H9 (cell line): ENCODE results near the gene SYT9. TPM values are rescaled to one million over a fixed set of nuclear protein-coding genes. Genes with fewer than 3 reads are reported as not detected.

ENCODE experiments used
- DNase-seq: peaks from one replicate; pipeline ENCODE4 v3.0.0-alpha.2; 2017
- H2AFZ ChIP-seq: one replicate; pipeline ENCODE4 v1.6.1; 2013; ENCODE audit warnings: mild to moderate bottlenecking, low read length, control low read depth, moderate library complexity
- H2AK5ac ChIP-seq: 2 replicates; pipeline ENCODE4 v1.6.1; 2013; ENCODE audit warnings: low read length, control low read depth, mixed read lengths; ENCODE audit not compliant: insufficient read length
- H2BK120ac ChIP-seq: one replicate; pipeline ENCODE4 v1.6.1; 2013; ENCODE audit warnings: low read depth, mild to moderate bottlenecking, low read length, control low read depth, inconsistent platforms; ENCODE audit not compliant: poor library complexity, severe bottlenecking
- H2BK12ac ChIP-seq: 2 replicates; pipeline ENCODE4 v1.6.1; 2013; ENCODE audit warnings: low read length, control low read depth, mixed read lengths, low read depth; ENCODE audit not compliant: insufficient read length
- H2BK15ac ChIP-seq: 2 replicates; pipeline ENCODE4 v1.6.1; 2013; ENCODE audit warnings: low read depth, low read length, control low read depth
- H2BK20ac ChIP-seq: one replicate; pipeline ENCODE4 v1.6.1; 2013; ENCODE audit warnings: low read depth, mild to moderate bottlenecking, low read length, control low read depth, inconsistent platforms; ENCODE audit not compliant: poor library complexity, severe bottlenecking
- H2BK5ac ChIP-seq: 2 replicates; pipeline ENCODE4 v1.6.1; 2013; ENCODE audit warnings: low read length, control low read depth, mixed read lengths; ENCODE audit not compliant: insufficient read length
- H3K14ac ChIP-seq: 2 replicates; pipeline ENCODE4 v1.6.1; 2013; ENCODE audit warnings: low read length, control low read depth; ENCODE audit not compliant: insufficient read depth
- H3K18ac ChIP-seq: 2 replicates; pipeline ENCODE4 v1.6.1; 2013; ENCODE audit warnings: low read depth, mild to moderate bottlenecking, mixed read lengths, low read length, control low read depth; ENCODE audit not compliant: insufficient read length
- H3K23ac ChIP-seq: 2 replicates; pipeline ENCODE4 v1.6.1; 2013; ENCODE audit warnings: low read length, control low read depth, mixed read lengths, low read depth; ENCODE audit not compliant: insufficient read length
- H3K23me2 ChIP-seq: 2 replicates; pipeline ENCODE4 v1.6.1; 2013; ENCODE audit warnings: low read depth, mild to moderate bottlenecking, mixed read lengths, low read length, control low read depth; ENCODE audit not compliant: insufficient read length, poor library complexity, severe bottlenecking
- H3K27ac ChIP-seq: 2 replicates; pipeline ENCODE4 v1.5.1; 2013; ENCODE audit warnings: low read length, control low read depth, mixed read lengths, low read depth; ENCODE audit not compliant: insufficient read length
- H3K27me3 ChIP-seq: 2 replicates; pipeline ENCODE4 v1.6.1; 2013; ENCODE audit warnings: low read length, control low read depth, inconsistent platforms; ENCODE audit not compliant: insufficient read depth
- H3K4ac ChIP-seq: 2 replicates; pipeline ENCODE4 v1.6.1; 2013; ENCODE audit warnings: low read depth, mild to moderate bottlenecking, control low read depth, inconsistent platforms, low read length, moderate library complexity
- H3K4me1 ChIP-seq: 2 replicates; pipeline ENCODE4 v1.6.1; 2013; ENCODE audit warnings: low read length, control low read depth, inconsistent platforms; ENCODE audit not compliant: insufficient read depth
- H3K4me2 ChIP-seq: 2 replicates; pipeline ENCODE4 v1.6.1; 2013; ENCODE audit warnings: low read length, control low read depth, mixed read lengths; ENCODE audit not compliant: insufficient read length, insufficient read depth
- H3K56ac ChIP-seq: 2 replicates; pipeline ENCODE4 v1.6.1; 2013; ENCODE audit warnings: low read depth, mild to moderate bottlenecking, mixed read lengths, low read length, control low read depth; ENCODE audit not compliant: insufficient read length
- H3K79me1 ChIP-seq: 2 replicates; pipeline ENCODE4 v1.6.1; 2013; ENCODE audit warnings: low read depth, mild to moderate bottlenecking, moderate library complexity, low read length, control low read depth, inconsistent platforms; ENCODE audit not compliant: insufficient read depth, poor library complexity, severe bottlenecking
- H3K79me2 ChIP-seq: 2 replicates; pipeline ENCODE4 v1.6.1; 2013; ENCODE audit warnings: low read length, control low read depth, inconsistent platforms; ENCODE audit not compliant: insufficient read depth
- H3K9ac ChIP-seq: 2 replicates; pipeline ENCODE4 v1.6.1; 2013; ENCODE audit warnings: low read length, control low read depth, mixed read lengths; ENCODE audit not compliant: insufficient read length; ENCODE audit errors: extremely low read depth
- H3K9me3 ChIP-seq: one replicate; pipeline ENCODE4 v1.6.1; 2013; ENCODE audit warnings: low read depth, low read length, inconsistent platforms; ENCODE audit not compliant: control insufficient read depth
- H3T11ph ChIP-seq: one replicate; pipeline ENCODE4 v1.6.1; 2013; ENCODE audit warnings: mild to moderate bottlenecking, low read length, control low read depth, inconsistent platforms
- H4K20me1 ChIP-seq: one replicate; pipeline ENCODE4 v1.6.1; 2013; ENCODE audit not compliant: control insufficient read depth, insufficient read length, insufficient read depth
- H4K5ac ChIP-seq: 2 replicates; pipeline ENCODE4 v1.6.1; 2013; ENCODE audit warnings: low read depth, mild to moderate bottlenecking, mixed read lengths, low read length, control low read depth; ENCODE audit not compliant: insufficient read length
- H4K8ac ChIP-seq: replicated peaks from 2 replicates; pipeline ENCODE4 v1.6.1; 2013; ENCODE audit warnings: low read length, control low read depth, mixed read lengths, low read depth; ENCODE audit not compliant: insufficient read length
- H4K91ac ChIP-seq: 2 replicates; pipeline ENCODE4 v1.6.1; 2013; ENCODE audit warnings: low read depth, mild to moderate bottlenecking, moderate library complexity, mixed read lengths, low read length, control low read depth; ENCODE audit not compliant: insufficient read length
- H3K27ac Mint-ChIP-seq, 3 experiments: 2 replicates in 2 of 3; 3 replicates in 1 of 3; pipeline ENCODE4 v1.8.0; 2020 to 2021; ENCODE audit warnings: mixed read lengths in 3 of 3, mild to moderate bottlenecking in 1 of 3, moderate library complexity in 1 of 3
- H3K27me3 Mint-ChIP-seq: 2 replicates; pipeline ENCODE4 v1.8.0; 2021; ENCODE audit warnings: low read depth, mild to moderate bottlenecking, moderate library complexity, mixed read lengths
- H3K36me3 Mint-ChIP-seq, 3 experiments: 2 replicates in 2 of 3; 3 replicates in 1 of 3; pipeline ENCODE4 v1.8.0; 2020 to 2021; ENCODE audit warnings: low read depth in 3 of 3, mixed read lengths in 3 of 3; ENCODE audit not compliant: insufficient read depth in 1 of 3
- H3K4me1 Mint-ChIP-seq, 2 experiments: 2 replicates each; pipeline ENCODE4 v1.8.0; 2020; ENCODE audit warnings: mixed read lengths in 2 of 2
- H3K4me3 Mint-ChIP-seq, 2 experiments: 2 replicates in 1 of 2; 3 replicates in 1 of 2; pipeline ENCODE4 v1.8.0; 2020 to 2021; ENCODE audit warnings: mild to moderate bottlenecking in 2 of 2, mixed read lengths in 2 of 2, moderate library complexity in 1 of 2
- H3K9me3 Mint-ChIP-seq, 2 experiments: 2 replicates in 1 of 2; 3 replicates in 1 of 2; pipeline ENCODE4 v1.8.0; 2020; ENCODE audit warnings: mild to moderate bottlenecking in 2 of 2, mixed read lengths in 2 of 2, moderate library complexity in 1 of 2
- CTCF ChIP-seq: fragments of 200-600 bp; sonication (generic); conservative IDR thresholded peaks from 3 replicates; pipeline ENCODE4 v1.8.0; 2021; ENCODE audit warnings: antibody characterized with exemption, mild to moderate bottlenecking
- WGBS: extraction: QIAGEN DNeasy Blood & Tissue Kit; methylation state at CpG from one replicate; pipeline ENCODE4 v1.1.7; 2013; ENCODE audit warnings: missing lambda C conversion rate, low lambda C conversion rate, mixed read lengths; ENCODE audit not compliant: insufficient read length; ENCODE audit errors: extremely low coverage; 5-methylcytosine and 5-hydroxymethylcytosine counted together
- total RNA-seq: library from RNA; stranded (reverse); gene quantifications from 2 replicates; pipeline ENCODE4 v1.2.1, GENCODE V29; 2021

SYT9 gene
- total RNA-seq, 1 experiment from 2014 or later: 0.63 TPM

- Histone ChIP-seq H3K79me1 (no peaks in the 10 kb centered on the region), H2BK5ac (no peak overlapping the region), H3K23ac (no peak overlapping the region), H3K4me1 (no peaks in the 10 kb centered on the region), H3K27me3 (peaks cover 7% of the 10 kb centered on the region; the same call in 1 of the 2 replicates), H4K91ac (no peak overlapping the region), H4K8ac (no peak overlapping the region), H3K23me2 (no peaks in the 10 kb centered on the region), H3K4ac (no peak overlapping the region), H4K20me1 (no peaks in the 10 kb centered on the region), H3K9ac (no peak overlapping the region), H2BK12ac (no peak overlapping the region), H4K5ac (no peak overlapping the region), H3K4me2 (no peak overlapping the region), H3K27ac (no peak overlapping the region), H3K9me3 (no peaks in the 10 kb centered on the region), H3T11ph (no peak overlapping the region), H2BK15ac (no peak overlapping the region), H3K14ac (no peak overlapping the region), H3K18ac (no peak overlapping the region), H3K56ac (no peak overlapping the region), H2BK20ac (no peak overlapping the region), H3K79me2 (no peaks in the 10 kb centered on the region), H2BK120ac (no peak overlapping the region), H2AFZ (no peak overlapping the region), H2AK5ac (no peak overlapping the region)
- no peaks in the 10 kb centered on the region for H3K36me3 Mint-ChIP-seq
- peaks cover 38% of the 10 kb centered on the region for H3K27me3 Mint-ChIP-seq
- no peak for TF ChIP-seq CTCF
- no peaks in the 10 kb centered on the region; a peak in 1 of 5 replicates for H3K9me3 Mint-ChIP-seq
- no peak for DNase-seq
- no peak overlapping the region for H3K27ac Mint-ChIP-seq
- H3K4me3 Mint-ChIP-seq: no peak overlapping the region
- H3K4me1 Mint-ChIP-seq: peaks cover 0 to 5% of the 10 kb centered on the region in 2 experiments; a peak in 2 of 4 replicates
- no CpG with 5 or more reads among the region's 1 CpG for WGBS
These were observed 5.5 kb upstream of the SYT9 start for GRCh38 chr11:7246179-7246578.
